GM12872 (cell line): ENCODE results near the gene STX1A.

Experiments
- TF ChIP-seq, protein P1 (sequence below): IDR thresholded peaks from 3 replicates; pipeline ENCODE4 v1.5.1; 2011; ENCODE audit warnings: low read depth, mild to moderate bottlenecking, low read length, moderate library complexity; ENCODE audit not compliant: insufficient read depth

STX1A gene

GRCh38 chr7:73698410-73698809 is 21.1 kb downstream of the STX1A start:
- TF ChIP-seq, protein P1, sequence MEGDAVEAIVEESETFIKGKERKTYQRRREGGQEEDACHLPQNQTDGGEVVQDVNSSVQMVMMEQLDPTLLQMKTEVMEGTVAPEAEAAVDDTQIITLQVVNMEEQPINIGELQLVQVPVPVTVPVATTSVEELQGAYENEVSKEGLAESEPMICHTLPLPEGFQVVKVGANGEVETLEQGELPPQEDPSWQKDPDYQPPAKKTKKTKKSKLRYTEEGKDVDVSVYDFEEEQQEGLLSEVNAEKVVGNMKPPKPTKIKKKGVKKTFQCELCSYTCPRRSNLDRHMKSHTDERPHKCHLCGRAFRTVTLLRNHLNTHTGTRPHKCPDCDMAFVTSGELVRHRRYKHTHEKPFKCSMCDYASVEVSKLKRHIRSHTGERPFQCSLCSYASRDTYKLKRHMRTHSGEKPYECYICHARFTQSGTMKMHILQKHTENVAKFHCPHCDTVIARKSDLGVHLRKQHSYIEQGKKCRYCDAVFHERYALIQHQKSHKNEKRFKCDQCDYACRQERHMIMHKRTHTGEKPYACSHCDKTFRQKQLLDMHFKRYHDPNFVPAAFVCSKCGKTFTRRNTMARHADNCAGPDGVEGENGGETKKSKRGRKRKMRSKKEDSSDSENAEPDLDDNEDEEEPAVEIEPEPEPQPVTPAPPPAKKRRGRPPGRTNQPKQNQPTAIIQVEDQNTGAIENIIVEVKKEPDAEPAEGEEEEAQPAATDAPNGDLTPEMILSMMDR, result no peak

DNA sequence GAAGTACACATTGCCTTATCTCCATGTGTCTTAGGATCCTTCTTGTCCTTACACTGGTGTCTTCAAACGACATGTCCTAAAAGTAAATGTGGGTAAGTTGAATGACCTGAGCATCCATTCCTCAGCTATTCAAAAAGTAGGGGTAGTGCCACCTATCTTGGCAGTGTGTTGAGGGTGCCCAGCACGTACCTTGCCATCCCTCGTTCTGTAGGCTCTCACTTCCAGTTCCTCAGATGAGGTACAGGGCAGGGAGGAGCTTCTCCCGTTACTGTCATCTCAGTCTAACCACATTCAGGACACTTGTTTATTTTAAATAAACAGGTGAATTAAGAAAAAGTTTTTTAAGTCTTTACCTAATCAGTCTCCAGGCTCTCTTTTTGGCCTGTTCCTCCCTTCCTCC is 23.1 kb downstream of the STX1A start:
- TF ChIP-seq, protein P1, result no peak

DNA sequence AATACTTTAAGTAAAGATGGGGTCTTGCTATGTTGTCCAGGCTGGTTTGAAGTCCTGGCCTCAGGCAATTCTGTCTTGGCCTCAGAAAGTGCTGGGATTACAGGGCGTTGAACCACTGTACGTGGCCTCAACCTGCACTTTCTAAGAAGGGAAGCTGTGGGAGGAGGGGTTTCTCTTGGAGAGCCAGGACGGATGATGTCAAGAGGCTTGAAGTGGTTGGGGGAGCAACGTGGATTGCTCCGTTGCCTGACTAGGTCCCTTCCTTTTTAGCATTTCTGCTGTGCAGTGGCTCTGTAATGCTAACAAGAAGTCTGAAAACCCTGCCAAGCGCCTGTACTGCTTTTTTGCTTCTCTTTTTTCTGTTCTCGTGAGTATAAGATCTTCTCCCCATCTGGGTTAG is 28.8 kb downstream of the STX1A start:
- TF ChIP-seq, protein P1, result no peak

- TF ChIP-seq, protein P1, result no peak
Measured at GRCh38 chr7:73688288-73688687, 31.2 kb downstream of the STX1A start.

DNA sequence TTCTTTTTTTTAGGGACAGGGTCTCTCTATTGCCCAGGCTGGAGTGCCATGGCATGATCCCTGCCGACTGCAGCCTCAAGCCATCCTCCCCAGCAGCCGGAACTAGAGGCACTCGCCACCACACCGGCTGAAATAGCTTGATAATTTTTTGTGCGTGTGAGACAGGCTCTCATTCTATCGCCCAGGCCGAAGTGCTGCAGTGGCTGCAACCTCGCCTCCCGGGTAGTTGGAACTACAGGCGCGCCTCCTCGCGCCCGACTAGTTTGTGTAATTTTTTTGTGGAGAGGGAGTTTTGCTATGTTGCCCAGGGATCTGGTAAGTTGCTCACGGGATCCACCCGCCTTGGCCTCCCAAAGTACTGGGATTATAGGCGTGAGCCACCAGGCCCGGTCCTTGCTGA is 34.2 kb downstream of the STX1A start:
- TF ChIP-seq, protein P1, result no peak

GRCh38 chr7:73683788-73684693 is 35.4 kb downstream of the STX1A start:
- TF ChIP-seq, protein P1, result no peak

GRCh38 chr7:73683056-73683787 is 36.2 kb downstream of the STX1A start, which contains the start of the genes BUD23 and DNAJC30:
Gene BUD23, plus strand, starts transcription at chr7:73683597. Its CDS starts 29 bp downstream, at chr7:73683626.
Gene DNAJC30, minus strand, starts transcription at chr7:73683453. Its CDS starts 30 bp downstream, at chr7:73683423.
- TF ChIP-seq, protein P1, result no peak
